GM18508 (cell line): ENCODE data around the gene SELENOS.
A peak's percentile ranks its signal among the peaks of the same experiment; 100 is the strongest.

Experiments
- ATAC-seq: cut with Tn5 transposase; IDR thresholded peaks from one replicate; pipeline ENCODE4 v1.9.1; 2021; ENCODE audit warnings: moderate number of reproducible peaks; ENCODE audit not compliant: insufficient read depth, unreplicated experiment

Gene SELENOS

GRCh38 chr15:101254157-101255050 lies 22.9 kb downstream of the SELENOS start:
- no peak for ATAC-seq

- ATAC-seq: no peak
Measured at GRCh38 chr15:101252836-101253235, 24.4 kb downstream of the SELENOS start.

- ATAC-seq: peak; percentile 51
Measured at GRCh38 chr15:101251830-101252820, 25.2 kb downstream of the SELENOS start, which contains the start of gene CHSY1. TSS of gene CHSY1 (minus strand) at chr15:101252048. CDS start at chr15:101251456, 592 bp downstream.

- ATAC-seq: peak; percentile 5
Measured at GRCh38 chr15:101250873-101251829, 26.1 kb downstream of the SELENOS start.

- no peak for ATAC-seq
Measured at GRCh38 chr15:101250341-101250831, 26.9 kb downstream of the SELENOS start.

GRCh38 chr15:101248274-101248673 lies 29.0 kb downstream of the SELENOS start:
- no peak for ATAC-seq

- no peak for ATAC-seq
Measured at GRCh38 chr15:101246824-101247745, 30.2 kb downstream of the SELENOS start.

GRCh38 chr15:101246391-101246790 lies 30.9 kb downstream of the SELENOS start:
- no peak for ATAC-seq

GRCh38 chr15:101244889-101245668 lies 32.2 kb downstream of the SELENOS start:
- no peak for ATAC-seq

GRCh38 chr15:101244036-101244781 lies 33.1 kb downstream of the SELENOS start:
- no peak for ATAC-seq

GRCh38 chr15:101243420-101243819 lies 33.9 kb downstream of the SELENOS start:
- no peak for ATAC-seq

- no peak for ATAC-seq
Measured at GRCh38 chr15:101242999-101243336, 34.3 kb downstream of the SELENOS start.

GRCh38 chr15:101242160-101242998 lies 34.9 kb downstream of the SELENOS start:
- ATAC-seq: no peak

- no peak for ATAC-seq
Measured at GRCh38 chr15:101240358-101240757, 36.9 kb downstream of the SELENOS start.

GRCh38 chr15:101239724-101240136 lies 37.6 kb downstream of the SELENOS start:
- no peak for ATAC-seq

GRCh38 chr15:101237251-101237650 lies 40.0 kb downstream of the SELENOS start:
- ATAC-seq: no peak
